ENCODE data around the gene ZNF543. TPM values are rescaled to one million over a fixed set of nuclear protein-coding genes. Genes with fewer than 3 reads are reported as not detected.
"Not testable (repeated sequence)": the region's sequence is repeated elsewhere in the genome, so short reads cannot be mapped to it uniquely, and the experiment has no call there.

The ZNF543 gene
- total RNA-seq, result 4.9 and 5.3 TPM in 2 replicates

DNA sequence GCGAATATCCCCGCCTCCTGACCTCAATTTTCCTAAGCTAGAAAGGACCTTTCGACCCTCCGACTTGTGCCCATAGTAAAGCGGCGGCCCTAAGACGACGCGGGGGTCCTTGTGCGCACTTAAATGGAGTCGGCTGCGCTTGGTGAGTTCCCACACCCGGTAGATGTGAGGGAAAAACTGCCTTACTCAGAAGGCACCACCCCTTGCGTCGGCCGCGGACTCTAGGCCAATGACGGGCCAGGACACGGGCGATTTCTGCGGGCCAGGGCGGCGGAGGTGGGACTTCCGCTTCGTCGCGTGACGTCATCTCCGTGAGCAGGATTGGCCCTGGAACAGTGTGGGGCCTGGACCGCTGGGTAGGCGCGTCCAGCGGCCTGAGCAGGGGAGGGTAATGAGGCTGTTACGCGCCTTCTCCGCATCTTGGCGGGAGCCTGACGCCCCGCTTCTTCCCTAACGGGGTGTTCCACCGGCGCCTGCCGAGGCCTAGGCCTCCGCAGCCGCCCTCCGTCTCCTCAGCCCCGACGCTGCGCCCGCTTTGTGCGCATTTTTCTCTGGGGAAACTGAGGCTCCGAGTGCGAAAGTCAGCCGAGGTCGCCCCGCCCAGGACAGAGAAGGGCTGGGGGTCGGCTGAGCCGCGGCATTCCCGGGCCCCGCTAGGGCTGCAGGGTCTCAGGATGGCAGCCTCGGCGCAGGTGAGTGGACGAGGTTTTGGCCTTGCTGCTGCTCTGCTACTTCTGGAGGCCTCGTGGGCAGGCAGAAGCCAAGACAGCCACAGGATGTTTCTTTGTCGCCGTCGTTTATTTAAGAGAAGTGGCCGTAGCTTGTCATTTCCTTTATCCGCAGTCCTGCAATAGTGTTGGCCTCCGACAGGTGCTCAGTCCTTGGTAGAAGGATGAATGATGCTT lies at the start of gene ZNF543:
Gene ZNF543 (plus strand): TSS at position 293 of the 905 bp plus-strand sequence. CDS start 382 bp downstream, at position 675.
- Mint-ChIP-seq H3K4me1 (peaks cover 24% of the 10 kb centered on the region), H3K36me3 (ENCODE audit: low read depth) (peaks cover 39% of the 10 kb centered on the region), H3K27me3 (peaks cover 14% of the 10 kb centered on the region), H3K27ac (peak within 1 kb of the TSS; percentile 94), H3K4me3 (peak within 1 kb of the TSS; percentile 95), H3K9me3 (peaks cover 30% of the 10 kb centered on the region)
- intact Hi-C loops (cut with micrococcal nuclease), result loop anchor here (1.0 to 2.0 kb wide), 6 partner anchors 31 to 130 kb away; partner anchors contain the start of genes TRAPPC2B, ZNF264, ZNF304 and ZNF460
- peak; percentile 98 for DNase-seq

DNA sequence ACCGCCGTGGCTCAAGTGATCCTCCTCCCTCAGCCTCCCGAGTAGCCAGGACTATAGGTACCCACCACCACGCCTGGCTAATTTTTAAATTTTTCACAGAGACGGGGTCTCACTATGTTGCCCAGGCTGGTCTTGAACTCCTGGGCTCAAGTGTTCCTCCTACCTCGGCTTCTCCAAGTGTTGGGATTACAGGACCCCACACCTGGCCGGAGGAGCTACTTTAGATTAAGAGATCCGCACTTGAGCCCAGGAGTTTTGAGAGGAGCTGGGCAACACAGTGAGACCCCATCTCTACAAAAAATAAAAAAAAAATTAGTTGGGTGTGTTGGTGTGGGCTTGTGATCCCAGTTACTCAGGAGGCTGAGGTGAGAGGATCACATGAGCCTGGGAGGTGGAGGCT lies 49.0 kb upstream of the ZNF543 start:
- DNase-seq, result no peak
- H3K27me3 Mint-ChIP-seq, result no peaks in the 10 kb centered on the region
- H3K9me3 Mint-ChIP-seq, result peaks cover 20% of the 10 kb centered on the region
- no peaks in the 10 kb centered on the region for H3K4me1 Mint-ChIP-seq
- H3K4me3 Mint-ChIP-seq, result no peak overlapping the region
- intact Hi-C loops (cut with micrococcal nuclease), result no loop called here
- H3K36me3 Mint-ChIP-seq (ENCODE audit: low read depth), result peaks cover 13% of the 10 kb centered on the region
- H3K27ac Mint-ChIP-seq, result no peak overlapping the region

DNA sequence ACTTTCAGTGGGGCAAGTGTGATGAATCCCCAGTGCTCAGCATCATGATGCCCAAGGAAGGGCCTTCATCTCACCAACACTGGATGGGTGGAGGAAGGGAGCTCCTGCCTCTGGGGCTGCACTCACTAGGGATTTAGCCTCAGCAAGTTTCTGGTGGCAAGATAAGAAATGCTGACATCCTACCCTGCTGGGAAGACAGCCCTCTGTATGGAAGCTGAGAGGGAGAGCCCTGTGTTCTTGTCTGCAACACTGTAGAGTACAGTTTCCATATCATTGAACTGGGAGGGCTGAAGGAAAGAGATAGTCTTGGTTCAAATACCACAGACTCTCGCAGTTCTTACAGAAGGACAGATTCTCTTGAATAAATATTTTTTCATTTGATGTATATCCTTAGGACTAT lies 47.3 kb upstream of the ZNF543 start:
- H3K27me3 Mint-ChIP-seq, result no peaks in the 10 kb centered on the region
- H3K4me1 Mint-ChIP-seq, result no peaks in the 10 kb centered on the region
- no peak overlapping the region for H3K4me3 Mint-ChIP-seq
- no peak for DNase-seq
- H3K9me3 Mint-ChIP-seq, result peaks cover 9% of the 10 kb centered on the region
- peaks cover 13% of the 10 kb centered on the region for H3K36me3 Mint-ChIP-seq (ENCODE audit: low read depth)
- no peak overlapping the region for H3K27ac Mint-ChIP-seq
- intact Hi-C loops (cut with micrococcal nuclease), result no loop called here

DNA sequence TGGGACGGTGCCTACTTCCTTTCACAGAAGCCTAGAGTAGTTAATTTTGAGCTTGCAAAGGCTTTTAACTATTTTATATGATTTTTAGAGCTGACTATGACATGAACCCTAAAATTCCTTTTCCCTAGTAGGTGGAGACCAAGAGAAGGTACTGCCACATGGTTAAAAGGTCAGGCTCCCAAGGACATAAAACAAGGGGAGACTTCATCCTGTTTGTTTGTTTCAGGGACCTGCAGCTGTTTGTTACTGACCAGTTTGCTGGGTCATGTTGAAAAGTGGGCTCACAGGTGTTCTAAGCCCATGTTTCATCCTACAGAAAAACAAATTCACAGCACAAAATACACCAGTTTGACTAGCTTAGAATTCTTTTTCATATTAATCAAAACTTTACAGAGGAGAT lies 43.8 kb upstream of the ZNF543 start:
- intact Hi-C loops (cut with micrococcal nuclease), result no loop called here
- peaks cover 19% of the 10 kb centered on the region for H3K36me3 Mint-ChIP-seq (ENCODE audit: low read depth)
- peaks cover 5% of the 10 kb centered on the region for H3K4me1 Mint-ChIP-seq
- no peaks in the 10 kb centered on the region for H3K27me3 Mint-ChIP-seq
- H3K9me3 Mint-ChIP-seq, result peaks cover 9% of the 10 kb centered on the region
- H3K27ac Mint-ChIP-seq, result no peak overlapping the region
- DNase-seq, result no peak
- no peak overlapping the region for H3K4me3 Mint-ChIP-seq

DNA sequence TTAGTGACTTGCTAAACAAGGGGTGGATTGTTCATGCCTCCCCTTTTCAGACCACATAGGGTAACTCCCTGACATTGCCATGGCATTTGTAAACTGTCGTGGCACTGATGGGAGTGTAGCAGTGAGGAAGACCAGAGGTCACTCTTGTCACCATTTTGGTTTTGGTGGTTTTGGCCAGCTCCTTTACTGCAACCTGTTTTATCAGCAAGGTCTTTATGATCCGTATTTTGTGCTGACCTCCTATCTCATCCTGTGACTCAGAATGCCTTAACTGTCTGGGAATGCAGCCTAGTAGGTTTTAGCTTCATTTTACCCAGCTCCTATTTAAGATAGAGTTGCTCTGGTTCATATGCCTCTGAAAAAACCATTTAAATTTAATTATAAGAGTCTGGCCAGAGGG lies 41.8 kb upstream of the ZNF543 start:
- H3K27ac Mint-ChIP-seq; H3K4me3 Mint-ChIP-seq; H3K27me3 Mint-ChIP-seq; intact Hi-C loops (cut with micrococcal nuclease); H3K9me3 Mint-ChIP-seq; DNase-seq: not testable (repeated sequence)
- Mint-ChIP-seq H3K36me3 (ENCODE audit: low read depth) (peaks cover 35% of the 10 kb centered on the region), H3K4me1 (peaks cover 20% of the 10 kb centered on the region)

DNA sequence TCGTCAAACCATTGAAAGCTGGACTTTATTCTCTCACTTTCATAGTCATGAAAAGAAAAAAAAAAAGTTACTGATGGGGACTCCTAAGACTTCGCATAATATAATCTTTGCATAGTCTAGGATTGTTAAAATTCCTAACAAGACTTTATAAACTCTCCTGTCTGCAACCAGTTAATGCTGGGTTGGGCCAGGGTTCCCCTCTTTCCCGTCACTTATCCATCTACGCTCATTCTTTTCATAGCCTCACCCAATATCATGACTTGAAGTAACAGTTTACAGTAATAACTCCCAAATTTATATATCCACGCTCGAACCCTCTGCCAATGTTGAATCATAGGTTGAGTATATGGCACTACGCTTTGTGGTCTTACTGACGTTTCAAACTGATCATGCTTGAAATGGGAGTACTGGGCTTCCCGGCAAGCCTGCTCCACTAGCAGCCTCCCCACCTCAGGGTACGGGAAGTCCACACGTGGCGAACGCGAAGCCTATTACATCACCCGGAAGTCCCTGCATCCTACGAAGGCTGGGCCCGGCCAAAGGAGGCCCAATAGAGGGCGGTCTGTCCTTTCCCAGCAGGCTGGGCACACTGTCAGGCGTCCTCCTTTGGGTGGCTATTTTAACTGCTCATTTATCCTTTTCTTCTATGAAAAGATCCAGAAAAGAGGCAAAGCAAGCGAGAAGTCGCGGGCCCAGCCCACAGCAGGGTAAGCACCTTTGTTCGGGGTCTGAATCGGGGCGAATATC lies 40.7 kb upstream of the ZNF543 start:
- Mint-ChIP-seq H3K27me3 (no peaks in the 10 kb centered on the region), H3K27ac (no peak overlapping the region), H3K36me3 (ENCODE audit: low read depth) (peaks cover 42% of the 10 kb centered on the region), H3K9me3 (no peaks in the 10 kb centered on the region), H3K4me3 (no peak overlapping the region), H3K4me1 (peaks cover 24% of the 10 kb centered on the region)
- intact Hi-C loops (cut with micrococcal nuclease), result loop anchor here (1.0 to 10.0 kb wide), 8 partner anchors 39 to 353 kb away; partner anchors contain the start of genes TRAPPC2B, ZNF17, ZNF211 and ZNF264
- DNase-seq, result peak; percentile 93

DNA sequence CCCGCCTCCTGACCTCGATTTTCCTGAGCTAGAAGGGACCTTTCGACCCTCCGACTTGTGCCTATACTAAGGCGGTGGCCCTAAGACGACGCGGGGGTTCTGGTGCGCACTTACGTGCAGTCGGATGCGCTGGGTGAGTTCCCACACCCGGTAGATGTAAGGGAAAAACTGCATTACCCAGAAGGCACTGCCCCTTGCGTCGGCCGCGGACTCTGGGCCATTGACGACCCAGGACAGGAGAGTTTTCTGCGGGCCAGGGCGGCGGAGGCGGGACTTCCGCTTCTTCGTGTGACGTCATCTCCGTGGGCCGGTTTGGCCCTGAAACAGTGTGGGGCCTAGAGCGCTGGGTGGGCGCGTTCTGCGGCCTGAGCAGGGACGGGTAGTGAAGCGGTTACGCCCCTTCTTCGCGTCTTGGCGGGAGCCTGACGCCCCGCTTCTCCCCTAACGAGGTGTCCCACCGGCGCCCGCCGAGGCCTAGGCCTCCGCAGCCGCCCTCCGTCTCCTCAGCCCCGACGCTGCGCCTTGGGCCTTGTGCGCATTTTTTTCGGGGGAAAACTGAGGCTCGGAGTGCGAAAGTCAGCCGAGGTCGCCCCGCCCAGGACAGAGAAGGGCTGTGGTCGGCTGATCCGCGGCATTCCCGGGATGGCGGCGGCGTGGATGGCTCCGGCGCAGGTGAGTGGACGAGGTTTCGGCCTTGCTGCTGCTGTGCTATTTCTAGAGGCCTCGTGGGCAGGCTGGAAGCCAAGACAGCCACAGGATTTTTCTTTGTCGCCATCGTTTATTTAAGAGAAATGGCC lies 39.9 kb upstream of the ZNF543 start, which contains the start of gene ZNF460:
Gene ZNF460 (plus strand): TSS at position 321 of the 797 bp plus-strand sequence. CDS start 322 bp downstream, at position 643.
- intact Hi-C loops (cut with micrococcal nuclease), result loop anchor here (1.0 to 10.0 kb wide), 7 partner anchors 40 to 352 kb away; partner anchors contain the start of genes TRAPPC2B, ZNF17, ZNF211 and ZNF264
- H3K27ac Mint-ChIP-seq, result no peak within 1 kb of the TSS
- DNase-seq, result peak; percentile 99
- H3K4me3 Mint-ChIP-seq, result no peak within 1 kb of the TSS
- H3K36me3 Mint-ChIP-seq (ENCODE audit: low read depth), result peaks cover 49% of the 10 kb centered on the region
- H3K9me3 Mint-ChIP-seq, result no peaks in the 10 kb centered on the region
- peaks cover 28% of the 10 kb centered on the region for H3K4me1 Mint-ChIP-seq
- no peaks in the 10 kb centered on the region for H3K27me3 Mint-ChIP-seq

DNA sequence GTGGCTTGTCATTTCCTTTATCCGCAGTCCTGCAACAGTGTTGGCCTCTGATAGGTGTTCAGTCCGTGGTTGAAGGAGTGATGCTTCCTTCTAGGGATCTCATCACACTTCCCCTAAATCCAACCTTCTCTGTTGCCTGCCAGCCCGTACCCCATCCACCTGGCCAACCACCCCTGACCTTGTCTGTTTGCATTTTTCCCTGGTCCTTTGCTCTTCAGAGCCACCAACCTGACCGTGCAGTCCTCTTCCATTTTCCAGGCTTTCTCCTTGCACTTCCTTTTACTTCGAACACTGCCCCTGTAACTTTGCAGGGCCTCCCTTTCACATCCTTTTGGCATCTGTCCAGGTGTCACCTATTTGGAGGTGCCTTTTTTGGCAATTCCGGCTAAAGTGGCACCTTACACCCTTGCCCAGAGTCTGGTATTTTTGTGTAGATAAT lies 39.3 kb upstream of the ZNF543 start:
- Mint-ChIP-seq H3K4me1 (peaks cover 29% of the 10 kb centered on the region), H3K27me3 (no peaks in the 10 kb centered on the region), H3K27ac (no peak overlapping the region), H3K9me3 (no peaks in the 10 kb centered on the region), H3K36me3 (ENCODE audit: low read depth) (peaks cover 54% of the 10 kb centered on the region), H3K4me3 (no peak overlapping the region)
- no peak for DNase-seq
- intact Hi-C loops (cut with micrococcal nuclease), result loop anchor here (1.0 to 10.0 kb wide), 7 partner anchors 39 to 352 kb away; partner anchors contain the start of genes TRAPPC2B, ZNF17, ZNF211 and ZNF264

DNA sequence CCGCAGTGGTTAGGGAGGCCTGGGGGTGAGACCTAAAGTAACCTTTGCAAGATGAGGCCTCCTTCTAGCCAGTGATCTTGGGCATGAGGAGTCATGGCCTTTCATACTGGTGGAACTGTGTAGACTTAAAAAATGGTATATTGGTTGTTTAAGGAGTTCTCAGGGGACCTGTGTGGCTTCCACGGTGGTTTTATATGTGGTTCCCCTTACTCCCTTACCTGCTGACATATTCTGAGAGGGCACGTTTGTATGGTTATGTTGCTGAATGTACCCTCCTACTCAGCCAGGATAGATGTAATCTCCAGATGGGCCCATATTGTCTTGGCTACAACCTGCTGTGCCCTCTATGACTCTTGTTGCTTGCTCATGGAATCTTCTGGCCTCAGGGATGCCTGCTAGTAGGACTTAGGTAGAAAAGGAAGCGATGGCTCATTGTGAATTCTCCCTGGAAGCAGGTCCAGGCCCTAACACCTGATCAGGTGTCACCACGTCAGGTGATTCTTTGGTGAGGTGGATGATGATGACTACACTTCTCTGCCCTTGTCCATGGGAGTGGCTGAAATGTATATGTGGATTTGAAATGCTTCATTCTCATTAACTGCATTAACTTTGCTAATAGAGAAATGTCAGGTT lies 38.1 kb upstream of the ZNF543 start:
- H3K9me3 Mint-ChIP-seq, result peaks cover 3% of the 10 kb centered on the region
- H3K4me1 Mint-ChIP-seq, result peaks cover 30% of the 10 kb centered on the region
- H3K4me3 Mint-ChIP-seq, result no peak overlapping the region
- peak overlapping the region; percentile 83 for H3K27ac Mint-ChIP-seq
- H3K36me3 Mint-ChIP-seq (ENCODE audit: low read depth), result peaks cover 64% of the 10 kb centered on the region
- intact Hi-C loops (cut with micrococcal nuclease), result loop anchor here (10.0 kb wide), 1 partner anchor 133 kb away; the partner anchor contains the start of gene ZNF17
- no peaks in the 10 kb centered on the region for H3K27me3 Mint-ChIP-seq
- peak; percentile 57 for DNase-seq

DNA sequence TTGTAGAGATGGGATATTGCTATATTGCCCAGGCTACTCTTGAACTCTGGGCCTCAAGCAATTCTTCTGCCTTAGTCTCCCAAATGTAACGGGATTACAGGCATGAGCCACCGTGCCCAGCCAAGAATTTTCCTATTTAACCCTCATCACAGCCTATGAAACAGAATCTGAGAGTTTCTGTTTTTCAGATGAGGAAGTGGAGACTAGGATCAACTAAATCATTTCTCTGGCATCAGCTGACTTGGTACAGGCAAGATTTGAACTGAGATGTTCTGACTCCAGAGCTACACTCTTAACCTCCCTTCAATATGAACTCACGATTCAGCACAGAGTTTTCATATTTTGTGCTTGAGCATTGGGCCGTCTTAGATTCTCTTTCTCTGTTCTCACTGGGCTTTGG lies 31.9 kb upstream of the ZNF543 start:
- intact Hi-C loops (cut with micrococcal nuclease), result loop anchor here (10.0 kb wide), 1 partner anchor 126 kb away; the partner anchor contains the start of gene ZNF17
- no peak for DNase-seq
- no peak overlapping the region for H3K4me3 Mint-ChIP-seq
- no peak overlapping the region for H3K27ac Mint-ChIP-seq
- H3K27me3 Mint-ChIP-seq, result no peaks in the 10 kb centered on the region
- peaks cover 28% of the 10 kb centered on the region for H3K9me3 Mint-ChIP-seq
- H3K36me3 Mint-ChIP-seq (ENCODE audit: low read depth), result peaks cover 92% of the 10 kb centered on the region
- H3K4me1 Mint-ChIP-seq, result peaks cover 10% of the 10 kb centered on the region

DNA sequence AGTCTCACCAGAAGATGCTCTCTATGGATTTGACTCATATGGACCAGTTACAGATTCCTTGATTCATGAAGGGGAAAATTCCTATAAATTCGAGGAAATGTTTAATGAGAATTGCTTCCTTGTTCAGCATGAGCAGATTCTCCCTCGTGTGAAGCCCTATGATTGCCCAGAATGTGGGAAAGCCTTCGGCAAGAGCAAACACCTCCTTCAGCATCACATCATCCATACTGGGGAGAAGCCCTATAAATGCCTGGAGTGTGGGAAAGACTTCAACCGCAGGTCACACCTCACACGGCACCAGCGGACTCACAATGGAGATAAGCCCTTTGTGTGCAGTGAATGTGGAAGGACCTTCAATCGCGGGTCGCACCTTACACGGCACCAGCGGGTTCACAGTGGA lies 29.3 kb upstream of the ZNF543 start:
- H3K27ac Mint-ChIP-seq, result no peak overlapping the region

DNA sequence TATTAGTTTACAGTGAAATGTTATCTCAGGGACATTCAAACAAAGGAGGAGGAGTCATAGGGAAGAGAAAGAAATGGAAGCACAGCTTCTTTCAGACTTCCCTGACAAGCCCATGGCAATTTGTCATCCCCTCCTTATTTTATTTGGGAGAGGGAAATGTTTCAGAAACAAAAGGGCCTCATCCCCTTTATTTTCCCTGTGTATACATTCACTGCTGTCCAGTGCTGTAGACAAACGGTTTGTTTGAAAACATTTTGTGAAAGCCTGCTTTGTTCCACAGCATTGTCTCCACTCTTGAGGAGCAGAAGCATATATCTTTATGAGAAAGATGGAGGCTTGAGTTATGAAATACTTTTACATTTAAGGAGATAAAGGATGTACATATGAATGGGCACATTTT lies 27.7 kb upstream of the ZNF543 start:
- H3K4me1 Mint-ChIP-seq, result peaks cover 3% of the 10 kb centered on the region
- no peak for DNase-seq
- H3K27me3 Mint-ChIP-seq, result no peaks in the 10 kb centered on the region
- peaks cover 93% of the 10 kb centered on the region for H3K36me3 Mint-ChIP-seq (ENCODE audit: low read depth)
- intact Hi-C loops (cut with micrococcal nuclease), result no loop called here
- H3K4me3 Mint-ChIP-seq, result no peak overlapping the region
- no peak overlapping the region for H3K27ac Mint-ChIP-seq
- peaks cover 43% of the 10 kb centered on the region for H3K9me3 Mint-ChIP-seq

More for the DNA sequence above, 29.3 kb upstream of the ZNF543 start:
- Mint-ChIP-seq H3K9me3 (peaks cover 41% of the 10 kb centered on the region), H3K4me1 (peaks cover 2% of the 10 kb centered on the region), H3K36me3 (ENCODE audit: low read depth) (peaks cover 94% of the 10 kb centered on the region), H3K4me3 (no peak overlapping the region), H3K27me3 (no peaks in the 10 kb centered on the region)
- intact Hi-C loops (cut with micrococcal nuclease), result no loop called here
- DNase-seq, result no peak
